GM12865 (cell line): ENCODE data around the gene OR5C1.
"Not testable (repeated sequence)": the region's sequence is repeated elsewhere in the genome, so short reads cannot be mapped to it uniquely, and the experiment has no call there.

ENCODE experiments used
- DNase-seq: peaks from one replicate; pipeline ENCODE4 v3.0.0; 2010; ENCODE audit warnings: low read depth
- H3K4me3 ChIP-seq: 2 replicates; pipeline ENCODE4 v1.5.1; 2011; ENCODE audit warnings: mild to moderate bottlenecking, low read depth, low read length, control low read depth
- TF ChIP-seq, protein P1 (sequence below): IDR thresholded peaks from 2 replicates; pipeline ENCODE4 v1.5.1; 2011; ENCODE audit warnings: low read length, control low read depth, low read depth, inconsistent platforms; ENCODE audit not compliant: insufficient read depth; ENCODE audit errors: missing control alignments

OR5C1 gene

GRCh38 chr9:122832194-122832593 lies 43.5 kb downstream of the OR5C1 start:
- DNase-seq, result no peak
- TF ChIP-seq, protein P1, sequence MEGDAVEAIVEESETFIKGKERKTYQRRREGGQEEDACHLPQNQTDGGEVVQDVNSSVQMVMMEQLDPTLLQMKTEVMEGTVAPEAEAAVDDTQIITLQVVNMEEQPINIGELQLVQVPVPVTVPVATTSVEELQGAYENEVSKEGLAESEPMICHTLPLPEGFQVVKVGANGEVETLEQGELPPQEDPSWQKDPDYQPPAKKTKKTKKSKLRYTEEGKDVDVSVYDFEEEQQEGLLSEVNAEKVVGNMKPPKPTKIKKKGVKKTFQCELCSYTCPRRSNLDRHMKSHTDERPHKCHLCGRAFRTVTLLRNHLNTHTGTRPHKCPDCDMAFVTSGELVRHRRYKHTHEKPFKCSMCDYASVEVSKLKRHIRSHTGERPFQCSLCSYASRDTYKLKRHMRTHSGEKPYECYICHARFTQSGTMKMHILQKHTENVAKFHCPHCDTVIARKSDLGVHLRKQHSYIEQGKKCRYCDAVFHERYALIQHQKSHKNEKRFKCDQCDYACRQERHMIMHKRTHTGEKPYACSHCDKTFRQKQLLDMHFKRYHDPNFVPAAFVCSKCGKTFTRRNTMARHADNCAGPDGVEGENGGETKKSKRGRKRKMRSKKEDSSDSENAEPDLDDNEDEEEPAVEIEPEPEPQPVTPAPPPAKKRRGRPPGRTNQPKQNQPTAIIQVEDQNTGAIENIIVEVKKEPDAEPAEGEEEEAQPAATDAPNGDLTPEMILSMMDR, result no peak
- no peak overlapping the region for H3K4me3 ChIP-seq

- H3K4me3 ChIP-seq, result no peak overlapping the region
- TF ChIP-seq, protein P1, result no peak
- DNase-seq, result peak; percentile 33
Measured at GRCh38 chr9:122835313-122835731, 46.6 kb downstream of the OR5C1 start.

DNA sequence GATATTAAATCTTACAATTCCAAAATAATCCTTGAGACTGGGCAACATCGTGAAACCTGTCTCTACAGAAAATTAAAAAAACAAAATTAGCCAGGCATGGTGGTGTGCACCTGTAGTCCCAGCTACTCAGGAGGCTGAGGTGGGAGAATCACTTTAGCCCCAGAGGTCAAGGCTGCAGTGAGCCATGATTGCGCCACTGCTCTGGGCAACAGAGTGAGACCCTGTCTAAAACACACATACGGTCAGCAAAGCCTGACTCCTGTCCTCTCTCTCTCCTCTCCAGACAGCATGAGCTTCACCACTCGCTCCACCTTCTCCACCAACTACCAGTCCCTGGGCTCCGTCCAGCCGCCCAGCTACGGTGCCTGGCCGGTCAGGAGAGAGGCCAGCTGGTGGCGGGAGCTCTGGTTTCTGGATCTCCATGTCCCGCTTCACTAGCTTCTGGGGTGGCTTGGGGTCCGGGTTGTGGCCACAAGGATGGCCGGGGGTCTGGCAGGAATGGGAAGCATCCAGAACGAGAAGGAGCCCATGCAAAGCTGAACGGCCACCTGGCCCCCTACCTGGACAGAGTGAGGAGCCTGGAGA lies 48.6 kb downstream of the OR5C1 start:
- TF ChIP-seq, protein P1, result no peak
- DNase-seq, result no peak
- H3K4me3 ChIP-seq, result no peak overlapping the region

- TF ChIP-seq, protein P1, result peak; percentile 7
- DNase-seq, H3K4me3 ChIP-seq: not testable (repeated sequence)
Measured at GRCh38 chr9:122838441-122838840, 49.7 kb downstream of the OR5C1 start.
